ENCODE measurements around the gene SAMD9. TPM values are rescaled to one million over a fixed set of nuclear protein-coding genes. Genes with fewer than 3 reads are reported as not detected.

SAMD9 gene
- 19.4 and 20.5 TPM in 2 replicates for total RNA-seq

DNA sequence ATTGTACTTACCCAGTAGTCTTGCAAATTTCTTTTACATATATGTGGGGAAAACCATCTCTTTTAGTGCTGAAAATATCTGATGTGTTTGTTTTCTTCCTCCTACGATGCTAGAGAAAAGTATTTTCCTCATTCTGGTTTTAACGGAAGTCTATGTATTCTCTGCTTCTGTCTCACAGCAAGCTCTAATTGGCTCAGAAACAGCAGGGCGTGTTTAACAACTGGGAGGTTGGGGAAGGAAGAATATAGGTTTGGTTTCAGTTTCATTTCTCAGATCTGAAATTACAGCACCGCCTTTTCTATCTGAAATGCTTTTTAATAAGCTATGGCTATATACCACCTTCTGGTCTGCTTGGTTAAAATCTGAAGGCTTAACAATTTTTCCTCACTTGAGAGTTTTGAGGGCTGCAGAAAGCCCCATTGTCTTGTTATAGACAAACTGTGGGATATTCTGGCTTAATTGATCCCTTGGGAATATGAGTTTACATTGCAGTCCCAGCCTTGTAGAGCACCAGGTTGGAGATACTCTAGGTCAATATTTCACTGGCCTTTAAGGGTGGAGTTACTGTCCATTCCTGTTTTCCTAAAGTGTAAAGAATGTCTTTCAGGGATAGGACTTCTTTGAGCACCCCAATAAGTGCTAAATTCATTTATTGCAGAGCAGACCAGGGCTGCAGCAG lies at the start of gene SAMD9:
SAMD9 (minus strand) TSS at position 128 of the 679 bp plus-strand sequence. CDS start 11,882 bp downstream, outside the sequence.

DNA sequence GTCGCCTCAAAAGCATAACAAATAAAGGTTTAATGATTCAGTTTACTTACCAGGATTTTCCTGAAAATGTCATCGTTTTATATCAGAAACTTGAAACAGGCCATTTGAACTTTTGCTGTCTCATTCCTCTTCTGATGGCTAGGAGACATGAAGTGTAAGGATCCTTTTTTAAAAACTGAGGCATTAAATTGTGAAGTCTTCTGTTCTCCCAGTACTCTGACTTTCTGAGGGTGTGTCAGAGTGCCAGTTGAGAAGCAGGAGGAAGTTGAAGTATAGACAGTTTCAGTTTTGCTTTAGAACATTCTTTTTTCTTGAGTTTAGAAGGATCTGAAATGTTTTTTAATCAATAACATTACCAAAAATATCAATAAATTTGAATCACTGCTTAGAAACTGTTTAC lies 30.4 kb upstream of the SAMD9 start, which contains the start of gene SAMD9L:
SAMD9L (minus strand) TSS at position 242 of the 400 bp plus-strand sequence. CDS start 12,414 bp downstream, outside the sequence.

Other genes starting within 250 kb of the SAMD9 start
- gene SAMD9L, start 30.4 kb upstream of the SAMD9 start, total RNA-seq = 35.8 and 40.4 TPM in 2 replicates
- not detected in 2 replicates for gene HEPACAM2, start 108.5 kb upstream of the SAMD9 start, total RNA-seq
- 18.0 and 21.5 TPM in 2 replicates for gene VPS50, start 114.4 kb upstream of the SAMD9 start, total RNA-seq